ENCODE results near the gene TXNDC5. TPM values are rescaled to one million over a fixed set of nuclear protein-coding genes. Genes with fewer than 3 reads are reported as not detected.

The TXNDC5 gene
- total RNA-seq, 1 donor from 2014 or later, result 94.9 TPM

DNA sequence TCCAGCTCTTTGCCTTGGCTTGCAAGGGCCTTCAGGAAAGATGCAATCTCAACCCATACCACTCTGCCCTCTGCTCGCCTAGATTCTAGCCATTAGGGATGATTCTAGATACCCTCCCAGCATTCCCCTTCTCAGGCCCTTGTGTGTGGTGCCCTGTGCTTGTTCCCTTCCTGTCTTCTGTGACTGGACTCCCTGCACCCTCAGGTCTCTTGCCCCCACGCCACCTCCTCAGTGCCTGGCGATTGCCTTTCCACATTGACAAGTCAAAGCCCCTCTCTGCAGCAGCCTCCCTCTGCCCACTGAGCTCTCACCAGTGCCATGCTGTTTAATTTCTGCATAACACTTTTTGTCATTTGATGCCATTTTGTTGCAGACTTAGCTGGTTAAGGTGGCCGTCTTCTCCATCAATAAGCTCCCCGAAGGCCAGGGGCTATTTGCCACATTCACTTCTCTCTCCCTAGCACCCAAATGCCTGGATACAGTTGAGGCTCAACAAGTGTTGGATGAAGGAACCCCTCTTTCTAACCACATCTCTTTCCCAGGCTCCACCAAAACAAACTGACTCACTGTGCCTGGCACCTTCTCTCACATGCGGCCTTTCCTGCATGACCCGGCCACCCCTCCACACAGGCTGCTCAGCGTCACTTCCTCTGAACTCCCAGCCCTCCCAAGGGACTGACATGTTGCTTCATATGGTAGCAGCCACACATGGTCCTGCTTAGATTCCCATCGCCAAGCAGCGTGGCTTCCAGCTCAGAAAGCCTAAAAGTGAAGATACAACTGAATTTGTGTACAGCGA lies 4.6 kb upstream of the TXNDC5 start:
- H3K27ac Mint-ChIP-seq, result no peak overlapping the region
- DNase-seq (ENCODE audit: extremely low spot score, unreplicated experiment), result peak; percentile 62
- H3K9me3 Mint-ChIP-seq, result no peaks in the 10 kb centered on the region
- H3K27me3 Mint-ChIP-seq, result peaks cover 2% of the 10 kb centered on the region
- no peaks in the 10 kb centered on the region for H3K36me3 Mint-ChIP-seq
- H3K4me1 Mint-ChIP-seq (ENCODE audit: unreplicated experiment), result no peaks in the 10 kb centered on the region
- TF ChIP-seq CTCF (conservative IDR thresholded peaks at IDR 0.05), result no peak
- no peak overlapping the region for H3K4me3 Mint-ChIP-seq

DNA sequence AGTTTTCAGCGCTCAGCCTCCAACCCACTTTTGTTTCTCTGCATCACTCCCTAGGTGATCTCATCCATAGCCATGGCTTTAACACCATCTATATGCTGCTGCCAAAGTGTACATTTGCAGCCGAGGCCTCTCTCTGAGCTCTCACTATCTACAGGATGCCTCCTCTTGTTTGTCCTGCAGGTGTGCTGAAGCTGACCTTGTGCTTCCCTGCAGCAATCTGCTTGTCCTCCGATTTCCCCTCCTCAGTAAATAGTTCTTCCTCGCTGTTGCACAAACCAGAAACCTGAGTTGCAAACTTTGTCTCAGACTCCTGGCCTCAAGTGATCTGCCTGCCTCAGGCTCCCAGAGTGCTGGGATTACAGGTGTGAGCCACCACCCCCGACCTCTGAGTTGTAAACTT lies 3.7 kb upstream of the TXNDC5 start:
- Mint-ChIP-seq H3K9me3 (no peaks in the 10 kb centered on the region), H3K36me3 (no peaks in the 10 kb centered on the region), H3K4me3 (no peak overlapping the region), H3K27ac (no peak overlapping the region), H3K4me1 (ENCODE audit: unreplicated experiment) (peaks cover 2% of the 10 kb centered on the region), H3K27me3 (peaks cover 2% of the 10 kb centered on the region)
- DNase-seq (ENCODE audit: extremely low spot score, unreplicated experiment), result no peak
- TF ChIP-seq CTCF (conservative IDR thresholded peaks at IDR 0.05), result no peak

DNA sequence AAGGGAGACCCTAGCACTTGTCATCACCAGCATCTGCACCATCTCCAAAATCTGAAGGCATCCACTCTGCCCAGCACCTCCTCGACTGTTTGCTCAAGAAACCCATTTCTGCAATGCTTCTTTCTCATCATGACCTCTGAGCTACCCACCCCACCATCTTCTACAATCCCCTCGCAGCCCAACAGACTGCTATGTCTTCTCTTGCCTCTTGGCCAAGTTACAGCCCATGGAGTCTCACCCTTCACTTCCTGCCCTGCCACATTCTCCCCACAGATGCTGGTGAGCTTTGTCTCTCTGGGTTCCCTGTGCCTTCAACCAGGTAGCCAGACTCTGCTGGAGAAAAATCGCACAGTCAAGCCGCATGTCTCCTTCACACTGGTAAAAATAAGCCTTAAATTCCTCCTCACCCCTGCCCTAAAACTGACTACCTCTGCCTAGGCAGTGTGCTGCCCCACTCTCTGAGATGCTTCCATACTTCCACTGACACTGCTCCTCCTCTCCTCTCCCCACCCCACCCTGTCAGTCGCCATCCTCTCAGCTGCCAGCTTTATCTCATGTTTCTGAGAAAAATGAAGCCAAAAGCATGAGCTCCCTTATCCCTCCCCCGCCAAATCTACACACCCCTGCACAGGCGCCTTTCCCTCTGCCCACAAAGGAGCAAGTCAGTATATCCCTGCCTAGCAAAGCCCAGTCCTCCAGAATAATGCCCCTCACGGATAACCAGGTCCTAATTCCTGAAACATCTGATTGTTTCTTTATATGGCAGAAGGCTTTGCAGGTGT lies 2.3 kb upstream of the TXNDC5 start:
- H3K4me3 Mint-ChIP-seq, result no peak overlapping the region
- no peak for DNase-seq (ENCODE audit: extremely low spot score, unreplicated experiment)
- H3K27ac Mint-ChIP-seq, result no peak overlapping the region
- no peak for TF ChIP-seq CTCF (conservative IDR thresholded peaks at IDR 0.05)
- no peaks in the 10 kb centered on the region for H3K9me3 Mint-ChIP-seq
- H3K27me3 Mint-ChIP-seq, result peaks cover 2% of the 10 kb centered on the region
- no peaks in the 10 kb centered on the region for H3K36me3 Mint-ChIP-seq
- peaks cover 8% of the 10 kb centered on the region for H3K4me1 Mint-ChIP-seq (ENCODE audit: unreplicated experiment)

GRCh38 chr6:7912024-7912423 lies 1.4 kb upstream of the TXNDC5 start:
- Mint-ChIP-seq H3K9me3 (no peaks in the 10 kb centered on the region), H3K27ac (no peak overlapping the region), H3K4me3 (no peak overlapping the region), H3K36me3 (peaks cover 4% of the 10 kb centered on the region), H3K4me1 (ENCODE audit: unreplicated experiment) (peaks cover 12% of the 10 kb centered on the region), H3K27me3 (peaks cover 2% of the 10 kb centered on the region)
- DNase-seq (ENCODE audit: extremely low spot score, unreplicated experiment), result no peak
- no peak for TF ChIP-seq CTCF (conservative IDR thresholded peaks at IDR 0.05)

GRCh38 chr6:7911345-7911725 lies 747 bp upstream of the TXNDC5 start:
- no peaks in the 10 kb centered on the region for H3K9me3 Mint-ChIP-seq
- H3K36me3 Mint-ChIP-seq, result peaks cover 4% of the 10 kb centered on the region
- H3K27me3 Mint-ChIP-seq, result peaks cover 2% of the 10 kb centered on the region
- peaks cover 12% of the 10 kb centered on the region for H3K4me1 Mint-ChIP-seq (ENCODE audit: unreplicated experiment)
- DNase-seq (ENCODE audit: extremely low spot score, unreplicated experiment), result no peak
- no peak overlapping the region for H3K4me3 Mint-ChIP-seq
- no peak overlapping the region for H3K27ac Mint-ChIP-seq
- no peak for TF ChIP-seq CTCF (conservative IDR thresholded peaks at IDR 0.05)
